K562 (cell line): ENCODE measurements around the gene CUTA. TPM values are rescaled to one million over a fixed set of nuclear protein-coding genes. Genes with fewer than 3 reads are reported as not detected.

ENCODE experiments used
- BHLHE40 ChIP-seq: IDR thresholded peaks from 2 replicates; pipeline ENCODE4 v1.6.1; 2011; ENCODE audit warnings: low read length, improper control_type of control experiment
- CBX1 ChIP-seq: sonication (generic); IDR thresholded peaks from 2 replicates; pipeline ENCODE4 v1.6.1; 2016; ENCODE audit warnings: antibody characterized with exemption, low read depth, mild to moderate bottlenecking
- ELF1 ChIP-seq: fragments of 200-800 bp; sonication (Bioruptor generic); IDR thresholded peaks from 2 replicates; pipeline ENCODE4 v1.6.1; 2016; ENCODE audit warnings: missing genetic modification characterization, missing compliant biosample characterization
- FOXK1 ChIP-seq: sonication (generic); formaldehyde crosslinking; IDR thresholded peaks from 2 replicates; pipeline ENCODE4 v1.8.0; 2022; ENCODE audit warnings: missing genetic modification reagents, mild to moderate bottlenecking, borderline replicate concordance
- GTF2E2 ChIP-seq: fragments of 200-800 bp; sonication (Bioruptor generic); IDR thresholded peaks from 2 replicates; pipeline ENCODE4 v1.6.1; 2016; ENCODE audit warnings: missing genetic modification characterization, missing compliant biosample characterization
- HMGN3 ChIP-seq: IDR thresholded peaks from 2 replicates; pipeline ENCODE4 v1.6.1; 2011; ENCODE audit warnings: borderline replicate concordance, low read depth, mild to moderate bottlenecking, mixed read lengths, low read length; ENCODE audit not compliant: insufficient read length; ENCODE audit errors: extremely low read depth
- KDM2B ChIP-seq: fragments of 250-450 bp; sonication (Bioruptor Pico); IDR thresholded peaks from 2 replicates; pipeline ENCODE4 v1.8.0; 2021; ENCODE audit warnings: mild to moderate bottlenecking, moderate library complexity
- MEIS2 ChIP-seq: fragments of 450-650 bp; IDR thresholded peaks from 2 replicates; pipeline ENCODE4 v1.6.1; 2014; ENCODE audit warnings: mild to moderate bottlenecking; ENCODE audit not compliant: partially characterized antibody
- POLR3G ChIP-seq: IDR thresholded peaks from 2 replicates; pipeline ENCODE4 v1.6.1; 2011; ENCODE audit not compliant: insufficient read length, insufficient replicate concordance; ENCODE audit errors: extremely low read depth
- RFX1 ChIP-seq: fragments of 450-650 bp; IDR thresholded peaks from 2 replicates; pipeline ENCODE4 v1.6.1; 2016; ENCODE audit warnings: mild to moderate bottlenecking, moderate library complexity
- TAF1 ChIP-seq: IDR thresholded peaks from 2 replicates; pipeline ENCODE4 v1.6.1; 2011; ENCODE audit warnings: mild to moderate bottlenecking, low read length, moderate library complexity; ENCODE audit not compliant: insufficient read depth, control insufficient read depth, severe bottlenecking; ENCODE audit errors: extremely low read depth
- TBP ChIP-seq: optimal IDR thresholded peaks from 2 replicates; pipeline ENCODE3; 2011; ENCODE audit warnings: low read depth, low read length, improper control_type of control experiment
- ZC3H11A ChIP-seq: IDR thresholded peaks from 2 replicates; pipeline ENCODE4 v1.6.1; 2012; ENCODE audit warnings: low read depth, low read length, improper control_type of control experiment
- ZNF217 ChIP-seq: sonication (generic); formaldehyde crosslinking; IDR thresholded peaks from 2 replicates; pipeline ENCODE4 v1.8.0; 2022; ENCODE audit warnings: mild to moderate bottlenecking, missing genetic modification reagents
- ZNF23 ChIP-seq: fragments of 250-450 bp; sonication (Bioruptor Pico); IDR thresholded peaks from 2 replicates; pipeline ENCODE4 v1.4.0; 2020; ENCODE audit warnings: mild to moderate bottlenecking
- ZNF263 ChIP-seq: sonication (generic); formaldehyde crosslinking; IDR thresholded peaks from 2 replicates; pipeline ENCODE4 v1.8.0; 2022; ENCODE audit warnings: mild to moderate bottlenecking, missing genetic modification reagents, borderline replicate concordance
- polyA plus RNA-seq, 8 experiments: library from polyadenylated mRNA; depleted of rRNA in 4 of 8; stranded (reverse) in 5 of 8; unstranded in 3 of 8; fragments of >200 nt; fragmentation: Nextera tagmentation in 2 of 8; fragmentation: Illumina TruSeq in 1 of 8; extraction: Ambion mirVana in 2 of 8; extraction: Trizol in 1 of 8; gene quantifications; 2 replicates each; pipeline versions ENCODE4 v1.2.1 to v1.2.3, GENCODE V29; 2011 to 2014; ENCODE audit warnings: inconsistent platforms in 1 of 8, missing spikeins in 1 of 8
- total RNA-seq, 7 experiments: library from RNA; depleted of rRNA in 6 of 7; stranded (reverse); fragments of >200 nt in 6 of 7; fragmentation: Illumina TruSeq in 2 of 7; extraction: Trizol in 2 of 7; gene quantifications; 2 replicates each; pipeline versions ENCODE4 v1.2.1 to v1.2.3, GENCODE V29; 2011 to 2021; ENCODE audit warnings: low replicate concordance in 1 of 7
- TF ChIP-seq, protein P1 (sequence below), 2 experiments: fragments of 450-650 bp; IDR thresholded peaks; 2 replicates each; pipeline ENCODE4 v1.6.1; 2018; ENCODE audit warnings: mild to moderate bottlenecking in 2 of 2, low read depth in 1 of 2; ENCODE audit not compliant: partially characterized antibody in 2 of 2
- TF ChIP-seq, protein P2 (sequence below): sonication (generic); formaldehyde crosslinking; IDR thresholded peaks from 2 replicates; pipeline ENCODE4 v1.9.0; 2022; ENCODE audit warnings: mild to moderate bottlenecking, missing genetic modification reagents
- TF ChIP-seq, protein P3 (sequence below): fragments of 150-350 bp; IDR thresholded peaks from 2 replicates; pipeline ENCODE4 v1.6.1; 2014; ENCODE audit warnings: low read depth, mild to moderate bottlenecking, low read length, borderline replicate concordance

The CUTA gene
- total and polyA plus RNA-seq, 9 of the 15 experiments (the other 6 are each of a cell fraction or from before 2014, with no cell fraction given), result 166 to 682 (median 310) TPM

DNA sequence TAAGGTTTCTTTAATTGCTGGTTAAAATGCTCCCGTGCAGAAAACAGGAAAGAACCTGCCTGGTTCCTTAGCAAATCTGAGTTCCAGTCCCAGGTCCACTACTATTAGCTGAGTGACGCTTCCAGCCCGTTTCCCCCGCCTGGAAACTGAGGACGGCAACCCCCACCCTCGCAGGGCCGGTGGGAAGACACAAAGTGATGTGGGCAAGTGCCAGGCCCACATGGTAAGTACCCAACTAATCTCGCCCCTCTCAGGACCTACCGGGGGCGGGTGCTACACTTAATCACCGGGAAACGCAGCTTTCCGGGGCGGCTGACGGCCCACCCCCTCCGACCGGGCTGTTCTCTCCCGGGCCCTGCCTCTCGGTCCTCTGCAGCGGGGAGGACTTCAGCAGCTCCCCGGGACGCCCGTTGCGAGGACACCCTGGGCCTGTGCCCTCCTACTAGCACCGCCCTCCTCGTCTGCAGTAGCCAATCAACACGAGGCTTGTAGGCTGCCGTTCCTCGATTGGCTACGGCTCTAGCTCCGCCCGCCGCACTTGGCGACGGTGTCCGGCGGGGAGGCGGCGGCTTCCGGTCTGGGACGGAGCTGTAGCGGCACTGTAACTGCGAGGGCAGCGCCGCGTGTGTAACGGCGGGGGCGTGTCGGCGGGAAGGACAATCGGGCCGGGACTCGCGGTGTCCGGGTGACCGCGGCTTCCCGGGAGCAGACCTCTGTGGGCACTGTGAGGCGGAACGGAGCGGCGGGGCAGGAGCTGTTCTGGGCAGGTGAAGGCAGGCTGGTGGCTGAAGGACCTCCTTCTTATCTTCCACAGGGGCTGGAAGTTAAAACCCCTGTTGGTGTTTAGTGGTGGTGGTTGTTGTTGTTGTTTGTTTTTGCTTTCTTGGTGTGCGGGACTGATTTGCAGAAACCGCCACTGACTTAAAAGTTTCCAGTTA lies 36.4 kb upstream of the CUTA start, which contains the start of gene ZBTB9 (continued):
- TF ChIP-seq, protein P1, sequence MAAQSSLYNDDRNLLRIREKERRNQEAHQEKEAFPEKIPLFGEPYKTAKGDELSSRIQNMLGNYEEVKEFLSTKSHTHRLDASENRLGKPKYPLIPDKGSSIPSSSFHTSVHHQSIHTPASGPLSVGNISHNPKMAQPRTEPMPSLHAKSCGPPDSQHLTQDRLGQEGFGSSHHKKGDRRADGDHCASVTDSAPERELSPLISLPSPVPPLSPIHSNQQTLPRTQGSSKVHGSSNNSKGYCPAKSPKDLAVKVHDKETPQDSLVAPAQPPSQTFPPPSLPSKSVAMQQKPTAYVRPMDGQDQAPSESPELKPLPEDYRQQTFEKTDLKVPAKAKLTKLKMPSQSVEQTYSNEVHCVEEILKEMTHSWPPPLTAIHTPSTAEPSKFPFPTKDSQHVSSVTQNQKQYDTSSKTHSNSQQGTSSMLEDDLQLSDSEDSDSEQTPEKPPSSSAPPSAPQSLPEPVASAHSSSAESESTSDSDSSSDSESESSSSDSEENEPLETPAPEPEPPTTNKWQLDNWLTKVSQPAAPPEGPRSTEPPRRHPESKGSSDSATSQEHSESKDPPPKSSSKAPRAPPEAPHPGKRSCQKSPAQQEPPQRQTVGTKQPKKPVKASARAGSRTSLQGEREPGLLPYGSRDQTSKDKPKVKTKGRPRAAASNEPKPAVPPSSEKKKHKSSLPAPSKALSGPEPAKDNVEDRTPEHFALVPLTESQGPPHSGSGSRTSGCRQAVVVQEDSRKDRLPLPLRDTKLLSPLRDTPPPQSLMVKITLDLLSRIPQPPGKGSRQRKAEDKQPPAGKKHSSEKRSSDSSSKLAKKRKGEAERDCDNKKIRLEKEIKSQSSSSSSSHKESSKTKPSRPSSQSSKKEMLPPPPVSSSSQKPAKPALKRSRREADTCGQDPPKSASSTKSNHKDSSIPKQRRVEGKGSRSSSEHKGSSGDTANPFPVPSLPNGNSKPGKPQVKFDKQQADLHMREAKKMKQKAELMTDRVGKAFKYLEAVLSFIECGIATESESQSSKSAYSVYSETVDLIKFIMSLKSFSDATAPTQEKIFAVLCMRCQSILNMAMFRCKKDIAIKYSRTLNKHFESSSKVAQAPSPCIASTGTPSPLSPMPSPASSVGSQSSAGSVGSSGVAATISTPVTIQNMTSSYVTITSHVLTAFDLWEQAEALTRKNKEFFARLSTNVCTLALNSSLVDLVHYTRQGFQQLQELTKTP (IDR thresholded peaks at IDR 0.05; ENCODE audit: low read depth in 1 of 2, partially characterized antibody in 2 of 2), result no peak
- TF ChIP-seq FOXK1 (CRISPR knock-in tag) (peak; percentile 48; the same call in 1 of the 2 replicates), KDM2B (0 out of 2 replicates have a peak, but pooled peaks have one; percentile 30), TAF1 (peak; percentile 75), ZNF263 (CRISPR knock-in tag) (peak; percentile 94), CBX1 (peak; percentile 87), ZNF217 (CRISPR knock-in tag) (no peak), ELF1 (tag) (peak; percentile 79), ZNF23 (CRISPR knock-in tag) (no peak), RFX1 (peak; percentile 82), POLR3G (no peak), GTF2E2 (tag) (no peak), HMGN3 (peak; percentile 94), MEIS2 (no peak), TBP (peak; percentile 82), BHLHE40 (peak; percentile 51), ZC3H11A (no peak)
- TF ChIP-seq, protein P2, sequence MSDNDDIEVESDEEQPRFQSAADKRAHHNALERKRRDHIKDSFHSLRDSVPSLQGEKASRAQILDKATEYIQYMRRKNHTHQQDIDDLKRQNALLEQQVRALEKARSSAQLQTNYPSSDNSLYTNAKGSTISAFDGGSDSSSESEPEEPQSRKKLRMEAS, result peak; percentile 98
- TF ChIP-seq, protein P3, sequence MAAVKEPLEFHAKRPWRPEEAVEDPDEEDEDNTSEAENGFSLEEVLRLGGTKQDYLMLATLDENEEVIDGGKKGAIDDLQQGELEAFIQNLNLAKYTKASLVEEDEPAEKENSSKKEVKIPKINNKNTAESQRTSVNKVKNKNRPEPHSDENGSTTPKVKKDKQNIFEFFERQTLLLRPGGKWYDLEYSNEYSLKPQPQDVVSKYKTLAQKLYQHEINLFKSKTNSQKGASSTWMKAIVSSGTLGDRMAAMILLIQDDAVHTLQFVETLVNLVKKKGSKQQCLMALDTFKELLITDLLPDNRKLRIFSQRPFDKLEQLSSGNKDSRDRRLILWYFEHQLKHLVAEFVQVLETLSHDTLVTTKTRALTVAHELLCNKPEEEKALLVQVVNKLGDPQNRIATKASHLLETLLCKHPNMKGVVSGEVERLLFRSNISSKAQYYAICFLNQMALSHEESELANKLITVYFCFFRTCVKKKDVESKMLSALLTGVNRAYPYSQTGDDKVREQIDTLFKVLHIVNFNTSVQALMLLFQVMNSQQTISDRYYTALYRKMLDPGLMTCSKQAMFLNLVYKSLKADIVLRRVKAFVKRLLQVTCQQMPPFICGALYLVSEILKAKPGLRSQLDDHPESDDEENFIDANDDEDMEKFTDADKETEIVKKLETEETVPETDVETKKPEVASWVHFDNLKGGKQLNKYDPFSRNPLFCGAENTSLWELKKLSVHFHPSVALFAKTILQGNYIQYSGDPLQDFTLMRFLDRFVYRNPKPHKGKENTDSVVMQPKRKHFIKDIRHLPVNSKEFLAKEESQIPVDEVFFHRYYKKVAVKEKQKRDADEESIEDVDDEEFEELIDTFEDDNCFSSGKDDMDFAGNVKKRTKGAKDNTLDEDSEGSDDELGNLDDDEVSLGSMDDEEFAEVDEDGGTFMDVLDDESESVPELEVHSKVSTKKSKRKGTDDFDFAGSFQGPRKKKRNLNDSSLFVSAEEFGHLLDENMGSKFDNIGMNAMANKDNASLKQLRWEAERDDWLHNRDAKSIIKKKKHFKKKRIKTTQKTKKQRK, result no peak
- TF ChIP-seq, all 486 proteins: peak for 174
